ENCODE data around the gene ADAMTS9.

The ADAMTS9 gene

GRCh38 chr3:64593350-64593749 is 94.5 kb downstream of the ADAMTS9 start:
- no peak for TF ChIP-seq JUND (IDR thresholded peaks at IDR 0.05; ENCODE audit: low read depth)
- in situ Hi-C loops (cut with HindIII; ENCODE audit: low pct_unique_long_range_greater_than_20kb, low sequenced_read_pairs), result no loop called here
- no peak for DNase-seq (ENCODE audit: low read depth in 1 of 2, low spot score in 1 of 2)

GRCh38 chr3:64591615-64592014 is 96.2 kb downstream of the ADAMTS9 start:
- no peak for TF ChIP-seq JUND (IDR thresholded peaks at IDR 0.05; ENCODE audit: low read depth)
- in situ Hi-C loops (cut with HindIII; ENCODE audit: low pct_unique_long_range_greater_than_20kb, low sequenced_read_pairs), result no loop called here
- DNase-seq (ENCODE audit: low read depth in 1 of 2, low spot score in 1 of 2), result no peak

- no peak for TF ChIP-seq JUND (IDR thresholded peaks at IDR 0.05; ENCODE audit: low read depth)
- in situ Hi-C loops (cut with HindIII; ENCODE audit: low pct_unique_long_range_greater_than_20kb, low sequenced_read_pairs), result no loop called here
- DNase-seq (ENCODE audit: low read depth in 1 of 2, low spot score in 1 of 2), result no peak
These were observed 99.4 kb downstream of the ADAMTS9 start for GRCh38 chr3:64588380-64588779.

- DNase-seq (ENCODE audit: low read depth in 1 of 2, low spot score in 1 of 2), result no peak
- TF ChIP-seq JUND (IDR thresholded peaks at IDR 0.05; ENCODE audit: low read depth), result no peak
- in situ Hi-C loops (cut with HindIII; ENCODE audit: low pct_unique_long_range_greater_than_20kb, low sequenced_read_pairs), result no loop called here
These were observed 100.8 kb downstream of the ADAMTS9 start for GRCh38 chr3:64586952-64587351.

- no peak for TF ChIP-seq JUND (IDR thresholded peaks at IDR 0.05; ENCODE audit: low read depth)
- in situ Hi-C loops (cut with HindIII; ENCODE audit: low pct_unique_long_range_greater_than_20kb, low sequenced_read_pairs), result no loop called here
- DNase-seq (ENCODE audit: low read depth in 1 of 2, low spot score in 1 of 2), result no peak
These were observed 103.6 kb downstream of the ADAMTS9 start for GRCh38 chr3:64584179-64584578.

GRCh38 chr3:64578797-64579196 is 109.0 kb downstream of the ADAMTS9 start:
- in situ Hi-C loops (cut with HindIII; ENCODE audit: low pct_unique_long_range_greater_than_20kb, low sequenced_read_pairs), result no loop called here
- no peak for TF ChIP-seq JUND (IDR thresholded peaks at IDR 0.05; ENCODE audit: low read depth)
- no peak for DNase-seq (ENCODE audit: low read depth in 1 of 2, low spot score in 1 of 2)

- TF ChIP-seq JUND (IDR thresholded peaks at IDR 0.05; ENCODE audit: low read depth), result no peak
- in situ Hi-C loops (cut with HindIII; ENCODE audit: low pct_unique_long_range_greater_than_20kb, low sequenced_read_pairs), result no loop called here
- DNase-seq (ENCODE audit: low read depth in 1 of 2, low spot score in 1 of 2), result peak in 1 of 2 experiments; percentile 4
These were observed 109.6 kb downstream of the ADAMTS9 start for GRCh38 chr3:64578062-64578770.

DNA sequence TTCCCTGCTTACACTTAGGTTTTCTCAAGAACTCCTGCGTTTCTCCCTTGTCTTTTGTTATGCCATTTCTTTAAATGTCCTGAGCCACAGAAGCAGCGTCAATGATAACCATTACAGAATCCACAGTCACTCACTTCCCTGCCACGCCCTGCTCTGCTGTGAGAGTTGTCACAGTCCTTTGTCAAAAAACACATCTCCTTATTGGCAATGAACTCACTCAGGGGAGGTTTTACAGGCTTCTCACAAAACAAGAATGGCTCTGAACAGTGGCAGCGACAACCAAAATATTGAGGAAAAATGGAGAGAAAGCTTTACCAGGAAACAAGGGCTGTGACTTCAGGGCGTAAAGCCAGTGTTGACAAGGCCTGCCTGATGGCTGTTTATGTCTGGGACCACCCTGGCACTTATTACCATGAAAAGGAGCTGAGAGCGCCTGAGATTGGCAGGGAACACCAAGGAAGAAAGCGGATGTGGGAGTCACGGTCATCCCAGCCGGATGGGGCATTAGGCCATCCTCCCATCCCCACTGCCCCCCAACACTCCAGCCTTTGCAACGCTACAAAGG is 111.5 kb downstream of the ADAMTS9 start:
- in situ Hi-C loops (cut with HindIII; ENCODE audit: low pct_unique_long_range_greater_than_20kb, low sequenced_read_pairs), result no loop called here
- no peak for DNase-seq (ENCODE audit: low read depth in 1 of 2, low spot score in 1 of 2)
- no peak for TF ChIP-seq JUND (IDR thresholded peaks at IDR 0.05; ENCODE audit: low read depth)

- TF ChIP-seq JUND (IDR thresholded peaks at IDR 0.05; ENCODE audit: low read depth), result no peak
- in situ Hi-C loops (cut with HindIII; ENCODE audit: low pct_unique_long_range_greater_than_20kb, low sequenced_read_pairs), result no loop called here
- DNase-seq (ENCODE audit: low read depth in 1 of 2, low spot score in 1 of 2), result peak in 1 of 2 experiments; percentile 30
These were observed 112.5 kb downstream of the ADAMTS9 start for GRCh38 chr3:64575211-64575844.

DNA sequence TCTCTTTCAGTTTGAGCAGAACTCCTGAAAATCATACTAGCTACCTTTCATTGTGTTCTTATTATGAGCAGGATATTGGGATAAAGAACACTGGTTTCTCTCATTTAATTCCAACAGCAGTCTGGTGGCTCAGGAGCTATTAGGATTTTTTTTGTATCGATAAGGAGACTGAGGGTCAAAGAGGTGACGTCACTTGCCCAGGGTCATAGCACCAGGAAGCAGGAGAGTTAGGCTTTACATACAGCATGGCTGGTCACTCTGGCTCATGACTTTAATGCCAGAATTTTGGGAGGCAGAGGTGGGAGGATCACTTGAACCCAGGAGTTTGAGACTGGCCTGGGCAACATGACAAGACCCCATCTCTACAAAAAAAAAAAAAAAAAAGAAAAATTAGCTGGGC is 113.6 kb downstream of the ADAMTS9 start:
- in situ Hi-C loops (cut with HindIII; ENCODE audit: low pct_unique_long_range_greater_than_20kb, low sequenced_read_pairs), result no loop called here
- TF ChIP-seq JUND (IDR thresholded peaks at IDR 0.05; ENCODE audit: low read depth), result no peak
- no peak for DNase-seq (ENCODE audit: low read depth in 1 of 2, low spot score in 1 of 2)

- TF ChIP-seq JUND (IDR thresholded peaks at IDR 0.05; ENCODE audit: low read depth), result no peak
- in situ Hi-C loops (cut with HindIII; ENCODE audit: low pct_unique_long_range_greater_than_20kb, low sequenced_read_pairs), result no loop called here
- DNase-seq (ENCODE audit: low read depth in 1 of 2, low spot score in 1 of 2), result no peak
These were observed 115.8 kb downstream of the ADAMTS9 start for GRCh38 chr3:64571982-64572381.

DNA sequence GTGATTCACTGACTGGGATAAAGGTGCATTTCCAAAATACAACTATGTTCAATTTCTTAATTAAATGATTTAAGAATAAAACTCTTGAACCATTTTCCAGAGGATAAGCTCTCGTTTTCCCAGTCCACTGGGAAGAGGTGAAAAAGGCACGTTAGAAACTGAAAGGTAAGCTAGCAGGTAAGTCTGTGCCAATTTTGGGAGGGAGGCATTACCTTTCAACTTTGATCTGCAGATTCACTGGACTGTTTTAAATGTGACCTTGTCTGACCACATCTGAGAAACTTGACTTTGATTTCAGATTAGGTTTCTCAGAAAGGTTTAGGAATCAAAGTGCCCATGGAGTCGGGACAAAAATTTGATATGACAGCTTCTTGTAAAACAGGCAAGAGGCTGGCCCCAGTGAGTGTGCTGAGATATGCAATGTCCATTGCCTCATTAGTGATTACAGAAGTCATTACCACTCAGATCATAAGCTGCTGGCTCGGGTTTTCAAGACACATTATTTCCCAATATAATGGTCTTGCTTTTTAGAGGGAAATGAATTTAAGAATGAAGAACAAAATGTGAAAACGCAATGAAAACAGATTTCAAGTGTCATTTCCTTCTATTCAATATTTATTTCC is 118.8 kb downstream of the ADAMTS9 start:
- TF ChIP-seq JUND (IDR thresholded peaks at IDR 0.05; ENCODE audit: low read depth), result no peak
- no peak for DNase-seq (ENCODE audit: low read depth in 1 of 2, low spot score in 1 of 2)
- in situ Hi-C loops (cut with HindIII; ENCODE audit: low pct_unique_long_range_greater_than_20kb, low sequenced_read_pairs), result no loop called here

- TF ChIP-seq JUND (IDR thresholded peaks at IDR 0.05; ENCODE audit: low read depth), result no peak
- DNase-seq (ENCODE audit: low read depth in 1 of 2, low spot score in 1 of 2), result no peak
- in situ Hi-C loops (cut with HindIII; ENCODE audit: low pct_unique_long_range_greater_than_20kb, low sequenced_read_pairs), result no loop called here
These were observed 120.9 kb downstream of the ADAMTS9 start for GRCh38 chr3:64566859-64567258.

Data from T47D (cell line).